KMS-11 (cell line): ENCODE data around the gene NFE2L3.
A peak's percentile ranks its signal among the peaks of the same experiment; 100 is the strongest.

Experiments used
- H2AFZ ChIP-seq: fragments of 200-600 bp; sonication (generic); 2 replicates; pipeline ENCODE4 v1.6.1; 2016; ENCODE audit warnings: antibody characterized with exemption, mixed run types, low read depth
- H3K27ac ChIP-seq: fragments of 200-600 bp; sonication (generic); 2 replicates; pipeline ENCODE4 v1.6.1; 2016; ENCODE audit warnings: mild to moderate bottlenecking, mixed run types
- H3K27me3 ChIP-seq: fragments of 200-600 bp; sonication (generic); 2 replicates; pipeline ENCODE4 v1.6.1; 2017; ENCODE audit warnings: mild to moderate bottlenecking, low read depth, mixed run types, moderate library complexity; ENCODE audit not compliant: insufficient read depth
- H3K36me3 ChIP-seq: fragments of 200-600 bp; sonication (generic); 2 replicates; pipeline ENCODE4 v1.6.1; 2017; ENCODE audit warnings: mild to moderate bottlenecking, mixed run types; ENCODE audit not compliant: insufficient read depth
- H3K4me1 ChIP-seq: fragments of 200-600 bp; sonication (generic); 2 replicates; pipeline ENCODE4 v1.6.1; 2016; ENCODE audit warnings: mild to moderate bottlenecking, low read depth, mixed run types; ENCODE audit not compliant: poor library complexity, severe bottlenecking
- H3K4me2 ChIP-seq: fragments of 200-600 bp; sonication (generic); 2 replicates; pipeline ENCODE4 v1.7.0; 2016; ENCODE audit warnings: mild to moderate bottlenecking, mixed run types
- H3K4me3 ChIP-seq: fragments of 200-600 bp; sonication (generic); IDR thresholded peaks from 2 replicates; pipeline ENCODE4 v1.6.1; 2017; ENCODE audit warnings: low read depth, low read length, mixed read lengths; ENCODE audit not compliant: insufficient read depth
- H3K79me2 ChIP-seq: fragments of 200-600 bp; sonication (generic); 2 replicates; pipeline ENCODE4 v1.6.1; 2016; ENCODE audit warnings: low read depth, mixed run types; ENCODE audit not compliant: insufficient read depth
- H3K9ac ChIP-seq: fragments of 200-600 bp; sonication (generic); 2 replicates; pipeline ENCODE4 v1.6.1; 2016; ENCODE audit warnings: mild to moderate bottlenecking, mixed run types
- H4K20me1 ChIP-seq: fragments of 200-600 bp; sonication (generic); 2 replicates; pipeline ENCODE4 v1.6.1; 2016; ENCODE audit warnings: mild to moderate bottlenecking, mixed run types; ENCODE audit not compliant: insufficient read depth
- TF ChIP-seq, protein P1 (sequence below): fragments of 200-600 bp; sonication (generic); conservative IDR thresholded peaks from 2 replicates; pipeline ENCODE4 v1.6.1; 2017; ENCODE audit warnings: low read depth, mild to moderate bottlenecking, antibody characterized with exemption, low read length, moderate library complexity, mixed read lengths

Gene NFE2L3

DNA sequence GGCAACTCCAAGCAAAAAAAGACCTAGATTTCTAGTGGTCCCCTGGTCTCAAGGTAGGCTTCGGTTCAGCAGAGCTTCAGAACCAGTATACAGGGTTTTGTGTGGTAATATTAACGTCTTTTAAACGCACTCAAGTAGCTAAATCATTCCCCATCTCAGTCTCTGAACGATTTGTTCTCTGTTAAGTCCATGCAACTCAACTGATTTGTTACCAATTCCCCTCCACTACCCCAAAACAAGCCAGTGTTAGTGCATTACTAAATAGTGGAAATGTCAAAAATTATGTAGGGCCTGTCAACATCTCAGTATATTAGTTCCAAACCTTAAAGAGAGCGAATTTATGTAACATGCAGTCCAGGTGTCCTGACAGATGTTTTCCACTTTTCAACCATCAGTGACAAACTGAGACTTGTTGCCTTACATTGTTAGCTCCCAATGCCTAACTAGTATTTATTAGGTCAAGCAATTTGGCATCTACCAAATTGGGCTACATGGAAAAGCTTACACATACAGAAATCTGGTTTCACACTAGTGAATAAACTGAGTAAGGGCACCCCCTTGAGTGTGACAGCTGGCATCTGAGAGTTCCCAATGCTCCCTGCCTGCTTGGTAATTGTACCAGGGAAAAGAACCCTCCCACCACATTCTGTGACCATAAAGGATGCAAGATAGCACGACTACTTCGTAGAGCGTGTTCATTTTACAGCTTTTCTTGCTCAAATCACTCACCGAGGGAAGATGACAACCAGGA is 36.4 kb downstream of the NFE2L3 start:
- Histone ChIP-seq H3K27ac (peak overlapping the region; percentile 36), H2AFZ (no peak overlapping the region), H3K27me3 (no peaks in the 10 kb centered on the region), H3K4me2 (0 out of 2 replicates have a peak overlapping the region, but pooled peaks have one; percentile 5), H3K4me1 (peaks cover 83% of the 10 kb centered on the region), H3K79me2 (peaks cover 42% of the 10 kb centered on the region), H3K4me3 (no peak overlapping the region), H3K36me3 (peaks cover 30% of the 10 kb centered on the region; the same call in 1 of the 2 replicates), H4K20me1 (peaks cover 68% of the 10 kb centered on the region), H3K9ac (no peak overlapping the region; the same call in 1 of the 2 replicates)
- TF ChIP-seq, protein P1, sequence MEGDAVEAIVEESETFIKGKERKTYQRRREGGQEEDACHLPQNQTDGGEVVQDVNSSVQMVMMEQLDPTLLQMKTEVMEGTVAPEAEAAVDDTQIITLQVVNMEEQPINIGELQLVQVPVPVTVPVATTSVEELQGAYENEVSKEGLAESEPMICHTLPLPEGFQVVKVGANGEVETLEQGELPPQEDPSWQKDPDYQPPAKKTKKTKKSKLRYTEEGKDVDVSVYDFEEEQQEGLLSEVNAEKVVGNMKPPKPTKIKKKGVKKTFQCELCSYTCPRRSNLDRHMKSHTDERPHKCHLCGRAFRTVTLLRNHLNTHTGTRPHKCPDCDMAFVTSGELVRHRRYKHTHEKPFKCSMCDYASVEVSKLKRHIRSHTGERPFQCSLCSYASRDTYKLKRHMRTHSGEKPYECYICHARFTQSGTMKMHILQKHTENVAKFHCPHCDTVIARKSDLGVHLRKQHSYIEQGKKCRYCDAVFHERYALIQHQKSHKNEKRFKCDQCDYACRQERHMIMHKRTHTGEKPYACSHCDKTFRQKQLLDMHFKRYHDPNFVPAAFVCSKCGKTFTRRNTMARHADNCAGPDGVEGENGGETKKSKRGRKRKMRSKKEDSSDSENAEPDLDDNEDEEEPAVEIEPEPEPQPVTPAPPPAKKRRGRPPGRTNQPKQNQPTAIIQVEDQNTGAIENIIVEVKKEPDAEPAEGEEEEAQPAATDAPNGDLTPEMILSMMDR, result peak; percentile 4; the same call in 1 of the 2 replicates

- peaks cover 75% of the 10 kb centered on the region for H4K20me1 ChIP-seq
- peaks cover 89% of the 10 kb centered on the region for H3K4me1 ChIP-seq
- no peak overlapping the region; the same call in 1 of the 2 replicates for H3K9ac ChIP-seq
- peaks cover 49% of the 10 kb centered on the region for H3K79me2 ChIP-seq
- no peak overlapping the region for H3K4me3 ChIP-seq
- peak overlapping the region; percentile 36 for H3K27ac ChIP-seq
- H2AFZ ChIP-seq, result no peak overlapping the region
- TF ChIP-seq, protein P1, result 0 out of 2 replicates have a peak, but pooled peaks have one; percentile 5
- no peaks in the 10 kb centered on the region for H3K27me3 ChIP-seq
- H3K36me3 ChIP-seq, result peaks cover 37% of the 10 kb centered on the region
- H3K4me2 ChIP-seq, result peak overlapping the region; percentile 5; the same call in 1 of the 2 replicates
Measured at GRCh38 chr7:26188957-26189541, 37.1 kb downstream of the NFE2L3 start.

GRCh38 chr7:26189697-26190096 is 37.7 kb downstream of the NFE2L3 start:
- Histone ChIP-seq H3K27me3 (no peaks in the 10 kb centered on the region), H3K79me2 (peaks cover 55% of the 10 kb centered on the region), H3K36me3 (peaks cover 43% of the 10 kb centered on the region), H3K4me2 (peak overlapping the region; percentile 5; the same call in 1 of the 2 replicates), H3K4me1 (peaks cover 96% of the 10 kb centered on the region), H2AFZ (no peak overlapping the region), H3K4me3 (no peak overlapping the region), H3K27ac (peak overlapping the region; percentile 36), H3K9ac (no peak overlapping the region; the same call in 1 of the 2 replicates), H4K20me1 (peaks cover 81% of the 10 kb centered on the region)
- TF ChIP-seq, protein P1, result no peak

GRCh38 chr7:26190417-26190869 is 38.4 kb downstream of the NFE2L3 start:
- peaks cover 47% of the 10 kb centered on the region for H3K36me3 ChIP-seq
- H3K9ac ChIP-seq, result peak overlapping the region; percentile 2; the same call in 1 of the 2 replicates
- no peak overlapping the region for H3K4me3 ChIP-seq
- H4K20me1 ChIP-seq, result peaks cover 89% of the 10 kb centered on the region
- H3K4me2 ChIP-seq, result no peak overlapping the region; the same call in 1 of the 2 replicates
- H3K27me3 ChIP-seq, result no peaks in the 10 kb centered on the region
- TF ChIP-seq, protein P1, result no peak
- H3K27ac ChIP-seq, result peak overlapping the region; percentile 23; the same call in 1 of the 2 replicates
- H2AFZ ChIP-seq, result no peak overlapping the region
- peaks cover 100% of the 10 kb centered on the region for H3K4me1 ChIP-seq
- peaks cover 63% of the 10 kb centered on the region for H3K79me2 ChIP-seq
